ENCODE data around the gene ADCY5. TPM values are rescaled to one million over a fixed set of nuclear protein-coding genes. Genes with fewer than 3 reads are reported as not detected.

ADCY5 gene
- polyA plus RNA-seq, 3 donors: not detected

- no peaks in the 10 kb centered on the region for H3K27me3 ChIP-seq (ENCODE audit: control insufficient read depth in 2 of 2, insufficient read depth in 2 of 2, low read length in 2 of 2)
- no peaks in the 10 kb centered on the region for H3K9me3 Mint-ChIP-seq
- DNase-seq: no peak
- no peak overlapping the region for H3K9ac ChIP-seq (ENCODE audit: insufficient read depth, low read length, poor library complexity, severe bottlenecking)
- H3K36me3 ChIP-seq (replicated peaks in 1 of 2; ENCODE audit: control insufficient read depth in 1 of 2, insufficient read depth in 2 of 2, low read length in 2 of 2): no peaks in the 10 kb centered on the region
- no peak overlapping the region for H3K4me3 Mint-ChIP-seq
- H3K4me3 ChIP-seq (replicated peaks in 1 of 3; ENCODE audit: low read depth in 2 of 3, low read length in 3 of 3): no peak overlapping the region
- intact Hi-C loops (cut with micrococcal nuclease): no loop called here
- H3K9me3 ChIP-seq (replicated peaks in 1 of 2; ENCODE audit: control insufficient read depth in 1 of 2, insufficient read depth in 1 of 2, low read length in 2 of 2): no peaks in the 10 kb centered on the region
- H4K20me1 ChIP-seq (ENCODE audit: insufficient read depth, low read length): no peaks in the 10 kb centered on the region
- no peak overlapping the region for H3K27ac ChIP-seq (ENCODE audit: low read depth in 1 of 2, low read length in 2 of 2)
- WGBS (ENCODE audit: insufficient coverage): 100% methylated on average over 3 of the region's 7 CpGs
- no peak overlapping the region for H3K27ac Mint-ChIP-seq
- H3K36me3 Mint-ChIP-seq: no peaks in the 10 kb centered on the region
- no peaks in the 10 kb centered on the region for H3K4me1 Mint-ChIP-seq
- TF ChIP-seq CTCF (IDR thresholded peaks at IDR 0.05): no peak
- H3K27me3 Mint-ChIP-seq (ENCODE audit: low read depth in 3 of 3): peaks cover 2 to 8% (median 5%) of the 10 kb centered on the region in 3 donors
- H2AFZ ChIP-seq (ENCODE audit: insufficient read depth, low read depth, low read length, poor library complexity, severe bottlenecking): no peak overlapping the region
- H3K4me2 ChIP-seq (replicated peaks; ENCODE audit: extremely low read depth, low read length, poor library complexity, severe bottlenecking): no peak overlapping the region
- no peaks in the 10 kb centered on the region for H3K4me1 ChIP-seq (ENCODE audit: control insufficient read depth in 1 of 2, insufficient read depth in 2 of 2, low read length in 2 of 2)
- H3K79me2 ChIP-seq (ENCODE audit: insufficient read depth, low read length): no peaks in the 10 kb centered on the region
Observed at GRCh38 chr3:123336441-123336851, 112.4 kb downstream of the ADCY5 start.

GRCh38 chr3:123336001-123336400 is 112.9 kb downstream of the ADCY5 start:
- Histone ChIP-seq H3K79me2 (ENCODE audit: insufficient read depth, low read length) (no peaks in the 10 kb centered on the region), H3K4me3 (replicated peaks in 1 of 3; ENCODE audit: low read depth in 2 of 3, low read length in 3 of 3) (no peak overlapping the region), H2AFZ (ENCODE audit: insufficient read depth, low read depth, low read length, poor library complexity, severe bottlenecking) (no peak overlapping the region), H3K9ac (ENCODE audit: insufficient read depth, low read length, poor library complexity, severe bottlenecking) (no peak overlapping the region), H3K36me3 (replicated peaks in 1 of 2; ENCODE audit: control insufficient read depth in 1 of 2, insufficient read depth in 2 of 2, low read length in 2 of 2) (no peaks in the 10 kb centered on the region), H3K4me2 (replicated peaks; ENCODE audit: extremely low read depth, low read length, poor library complexity, severe bottlenecking) (no peak overlapping the region), H3K4me1 (ENCODE audit: control insufficient read depth in 1 of 2, insufficient read depth in 2 of 2, low read length in 2 of 2) (no peaks in the 10 kb centered on the region), H3K9me3 (replicated peaks in 1 of 2; ENCODE audit: control insufficient read depth in 1 of 2, insufficient read depth in 1 of 2, low read length in 2 of 2) (no peaks in the 10 kb centered on the region), H4K20me1 (ENCODE audit: insufficient read depth, low read length) (no peaks in the 10 kb centered on the region), H3K27ac (ENCODE audit: low read depth in 1 of 2, low read length in 2 of 2) (no peak overlapping the region), H3K27me3 (ENCODE audit: control insufficient read depth in 2 of 2, insufficient read depth in 2 of 2, low read length in 2 of 2) (no peaks in the 10 kb centered on the region)
- no peak for TF ChIP-seq CTCF (IDR thresholded peaks at IDR 0.05)
- Mint-ChIP-seq H3K27me3 (ENCODE audit: low read depth in 3 of 3) (peaks cover 2 to 8% (median 5%) of the 10 kb centered on the region in 3 donors), H3K4me3 (no peak overlapping the region), H3K4me1 (no peaks in the 10 kb centered on the region), H3K36me3 (no peaks in the 10 kb centered on the region), H3K27ac (no peak overlapping the region), H3K9me3 (no peaks in the 10 kb centered on the region)
- DNase-seq: no peak
- intact Hi-C loops (cut with micrococcal nuclease): no loop called here
- WGBS (ENCODE audit: insufficient coverage): 96% methylated on average over 3 of the region's 4 CpGs

All from CD14-positive monocyte (primary cell).